HepG2 (cell line): ENCODE data around the gene FITM2. TPM values are rescaled to one million over a fixed set of nuclear protein-coding genes. Genes with fewer than 3 reads are reported as not detected.
A peak's percentile ranks its signal among the peaks of the same experiment; 100 is the strongest.

Experiments
- CENPBD1 ChIP-seq: sonication (generic); formaldehyde crosslinking; IDR thresholded peaks from 2 replicates; pipeline ENCODE4 v1.8.0; 2022; ENCODE audit warnings: missing genetic modification reagents, low read depth, mild to moderate bottlenecking, borderline replicate concordance
- HOXA5 ChIP-seq: sonication (generic); formaldehyde crosslinking; IDR thresholded peaks from 2 replicates; pipeline ENCODE4 v1.4.0; 2020; ENCODE audit warnings: missing genetic modification reagents
- KDM4B ChIP-seq: sonication (generic); formaldehyde crosslinking; IDR thresholded peaks from 2 replicates; pipeline ENCODE4 v1.4.0; 2020; ENCODE audit warnings: missing genetic modification reagents
- NFIC ChIP-seq: IDR thresholded peaks from 2 replicates; pipeline ENCODE4 v1.6.1; 2012; ENCODE audit warnings: mild to moderate bottlenecking, low read length, inconsistent platforms
- NKX3-1 ChIP-seq: sonication (generic); formaldehyde crosslinking; IDR thresholded peaks from 2 replicates; pipeline ENCODE4 v1.5.0; 2020; ENCODE audit warnings: missing genetic modification reagents
- NPAS2 ChIP-seq: sonication (generic); formaldehyde crosslinking; IDR thresholded peaks from 2 replicates; pipeline ENCODE4 v1.8.0; 2022; ENCODE audit warnings: mild to moderate bottlenecking, missing genetic modification reagents, borderline replicate concordance
- POLR2AphosphoS5 ChIP-seq: IDR thresholded peaks from 2 replicates; pipeline ENCODE4 v1.6.1; 2012; ENCODE audit warnings: low read depth, low read length
- RAD21 ChIP-seq: fragments of 450-650 bp; formaldehyde crosslinking; IDR thresholded peaks from 2 replicates; pipeline ENCODE4 v1.5.0; 2020; ENCODE audit warnings: mild to moderate bottlenecking
- TBX3 ChIP-seq: fragments of 450-650 bp; IDR thresholded peaks from 2 replicates; pipeline ENCODE4 v1.6.1; 2017; ENCODE audit warnings: antibody characterized with exemption, mild to moderate bottlenecking, inconsistent platforms, borderline replicate concordance
- THAP11 ChIP-seq: IDR thresholded peaks from 2 replicates; pipeline ENCODE4 v1.6.1; 2016; ENCODE audit warnings: missing biosample characterization, missing genetic modification reagents
- TP53 ChIP-seq: sonication (generic); formaldehyde crosslinking; conservative IDR thresholded peaks from 2 replicates; pipeline ENCODE4 v1.4.0; 2020; ENCODE audit warnings: missing genetic modification reagents
- ZFP82 ChIP-seq: sonication (generic); formaldehyde crosslinking; IDR thresholded peaks from 2 replicates; pipeline ENCODE4 v1.5.1; 2020; ENCODE audit warnings: mild to moderate bottlenecking, missing genetic modification reagents, borderline replicate concordance
- ZNF232 ChIP-seq: sonication (generic); formaldehyde crosslinking; IDR thresholded peaks from 2 replicates; pipeline ENCODE4 v1.4.0; 2020; ENCODE audit warnings: missing genetic modification reagents, borderline replicate concordance
- ZNF33A ChIP-seq: sonication (generic); formaldehyde crosslinking; IDR thresholded peaks from 2 replicates; pipeline ENCODE4 v1.5.1; 2020; ENCODE audit warnings: missing genetic modification reagents, mild to moderate bottlenecking, moderate library complexity, borderline replicate concordance
- ZNF383 ChIP-seq: sonication (generic); formaldehyde crosslinking; IDR thresholded peaks from 2 replicates; pipeline ENCODE4 v1.4.0; 2020; ENCODE audit warnings: missing genetic modification reagents, mild to moderate bottlenecking, borderline replicate concordance
- ZNF432 ChIP-seq: sonication (generic); formaldehyde crosslinking; IDR thresholded peaks from 2 replicates; pipeline ENCODE4 v1.5.0; 2020; ENCODE audit warnings: missing genetic modification reagents, mild to moderate bottlenecking, borderline replicate concordance
- ZNF441 ChIP-seq: sonication (generic); formaldehyde crosslinking; IDR thresholded peaks from 2 replicates; pipeline ENCODE4 v1.7.0; 2021; ENCODE audit warnings: missing genetic modification reagents, borderline replicate concordance
- ZNF660 ChIP-seq: sonication (generic); formaldehyde crosslinking; IDR thresholded peaks from 2 replicates; pipeline ENCODE4 v1.5.1; 2020; ENCODE audit warnings: mild to moderate bottlenecking, low read depth, missing genetic modification reagents, borderline replicate concordance
- polyA plus RNA-seq, 8 experiments: library from polyadenylated mRNA; depleted of rRNA in 3 of 8; stranded (reverse) in 7 of 8; unstranded in 1 of 8; fragments of >200 nt; fragmentation: Illumina TruSeq in 4 of 8; extraction: Trizol in 4 of 8; gene quantifications; 2 replicates each; pipeline versions ENCODE4 v1.2.1 to v1.2.3, GENCODE V29; 2011 to 2016; ENCODE audit warnings: low read depth in 4 of 8, missing spikeins in 1 of 8, mixed read lengths in 1 of 8; ENCODE audit not compliant: insufficient read depth in 1 of 8
- total RNA-seq, 5 experiments: library from RNA; depleted of rRNA; stranded (reverse); fragments of >200 nt; fragmentation: Illumina TruSeq; extraction: Trizol; gene quantifications; 2 replicates each; pipeline ENCODE4 v1.2.3, GENCODE V29; 2016; ENCODE audit warnings: low read depth in 1 of 5
- TF ChIP-seq, protein P1 (sequence below): sonication (generic); formaldehyde crosslinking; IDR thresholded peaks from 2 replicates; pipeline ENCODE4 v1.4.0; 2020; ENCODE audit warnings: missing genetic modification reagents
- TF ChIP-seq, protein P2 (sequence below): sonication (generic); formaldehyde crosslinking; IDR thresholded peaks from 2 replicates; pipeline ENCODE4 v1.4.0; 2020; ENCODE audit warnings: mild to moderate bottlenecking, missing genetic modification reagents
- TF ChIP-seq, protein P3 (sequence below): sonication (generic); formaldehyde crosslinking; IDR thresholded peaks from 2 replicates; pipeline ENCODE4 v1.5.1; 2020; ENCODE audit warnings: missing genetic modification reagents, mild to moderate bottlenecking, borderline replicate concordance

Gene FITM2
- total and polyA plus RNA-seq, 2 of the 13 experiments (the other 11 are each of a cell fraction or from before 2014, with no cell fraction given), result 9.6 to 24.5 TPM

- peak; percentile 15; the same call in 1 of the 2 replicates for TF ChIP-seq ZNF33A
- TF ChIP-seq, protein P1, sequence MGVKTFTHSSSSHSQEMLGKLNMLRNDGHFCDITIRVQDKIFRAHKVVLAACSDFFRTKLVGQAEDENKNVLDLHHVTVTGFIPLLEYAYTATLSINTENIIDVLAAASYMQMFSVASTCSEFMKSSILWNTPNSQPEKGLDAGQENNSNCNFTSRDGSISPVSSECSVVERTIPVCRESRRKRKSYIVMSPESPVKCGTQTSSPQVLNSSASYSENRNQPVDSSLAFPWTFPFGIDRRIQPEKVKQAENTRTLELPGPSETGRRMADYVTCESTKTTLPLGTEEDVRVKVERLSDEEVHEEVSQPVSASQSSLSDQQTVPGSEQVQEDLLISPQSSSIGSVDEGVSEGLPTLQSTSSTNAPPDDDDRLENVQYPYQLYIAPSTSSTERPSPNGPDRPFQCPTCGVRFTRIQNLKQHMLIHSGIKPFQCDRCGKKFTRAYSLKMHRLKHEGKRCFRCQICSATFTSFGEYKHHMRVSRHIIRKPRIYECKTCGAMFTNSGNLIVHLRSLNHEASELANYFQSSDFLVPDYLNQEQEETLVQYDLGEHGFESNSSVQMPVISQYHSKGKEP, result peak; percentile 78; the same call in 1 of the 2 replicates
- no peak; the same call in 1 of the 2 replicates for TF ChIP-seq ZNF432 (CRISPR knock-in tag)
- 0 out of 2 replicates have a peak, but pooled peaks have one; percentile 33 for TF ChIP-seq TBX3
- TF ChIP-seq THAP11 (CRISPR knock-in tag), result peak; percentile 68
- peak; percentile 94 for TF ChIP-seq HOXA5 (CRISPR knock-in tag)
- TF ChIP-seq, protein P2, sequence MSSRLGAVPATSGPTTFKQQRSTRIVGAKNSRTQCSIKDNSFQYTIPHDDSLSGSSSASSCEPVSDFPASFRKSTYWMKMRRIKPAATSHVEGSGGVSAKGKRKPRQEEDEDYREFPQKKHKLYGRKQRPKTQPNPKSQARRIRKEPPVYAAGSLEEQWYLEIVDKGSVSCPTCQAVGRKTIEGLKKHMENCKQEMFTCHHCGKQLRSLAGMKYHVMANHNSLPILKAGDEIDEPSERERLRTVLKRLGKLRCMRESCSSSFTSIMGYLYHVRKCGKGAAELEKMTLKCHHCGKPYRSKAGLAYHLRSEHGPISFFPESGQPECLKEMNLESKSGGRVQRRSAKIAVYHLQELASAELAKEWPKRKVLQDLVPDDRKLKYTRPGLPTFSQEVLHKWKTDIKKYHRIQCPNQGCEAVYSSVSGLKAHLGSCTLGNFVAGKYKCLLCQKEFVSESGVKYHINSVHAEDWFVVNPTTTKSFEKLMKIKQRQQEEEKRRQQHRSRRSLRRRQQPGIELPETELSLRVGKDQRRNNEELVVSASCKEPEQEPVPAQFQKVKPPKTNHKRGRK, result no peak
- TF ChIP-seq ZNF232 (CRISPR knock-in tag), result peak; percentile 95
- TF ChIP-seq TP53, result peak; percentile 92
- TF ChIP-seq ZNF383 (CRISPR knock-in tag), result peak; percentile 94; the same call in 1 of the 2 replicates
- TF ChIP-seq ZFP82 (CRISPR knock-in tag), result peak; percentile 22; the same call in 1 of the 2 replicates
- TF ChIP-seq RAD21 (CRISPR knock-in tag), result peak; percentile 66
- TF ChIP-seq, protein P3, sequence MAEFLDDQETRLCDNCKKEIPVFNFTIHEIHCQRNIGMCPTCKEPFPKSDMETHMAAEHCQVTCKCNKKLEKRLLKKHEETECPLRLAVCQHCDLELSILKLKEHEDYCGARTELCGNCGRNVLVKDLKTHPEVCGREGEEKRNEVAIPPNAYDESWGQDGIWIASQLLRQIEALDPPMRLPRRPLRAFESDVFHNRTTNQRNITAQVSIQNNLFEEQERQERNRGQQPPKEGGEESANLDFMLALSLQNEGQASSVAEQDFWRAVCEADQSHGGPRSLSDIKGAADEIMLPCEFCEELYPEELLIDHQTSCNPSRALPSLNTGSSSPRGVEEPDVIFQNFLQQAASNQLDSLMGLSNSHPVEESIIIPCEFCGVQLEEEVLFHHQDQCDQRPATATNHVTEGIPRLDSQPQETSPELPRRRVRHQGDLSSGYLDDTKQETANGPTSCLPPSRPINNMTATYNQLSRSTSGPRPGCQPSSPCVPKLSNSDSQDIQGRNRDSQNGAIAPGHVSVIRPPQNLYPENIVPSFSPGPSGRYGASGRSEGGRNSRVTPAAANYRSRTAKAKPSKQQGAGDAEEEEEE (CRISPR knock-in tag), result no peak
- no peak for TF ChIP-seq NPAS2 (CRISPR knock-in tag)
- peak; percentile 86; the same call in 1 of the 2 replicates for TF ChIP-seq NKX3-1 (CRISPR knock-in tag)
- no peak for TF ChIP-seq CENPBD1 (CRISPR knock-in tag)
- peak; percentile 69 for TF ChIP-seq KDM4B (CRISPR knock-in tag)
- TF ChIP-seq POLR2AphosphoS5, result peak; percentile 96
- TF ChIP-seq ZNF660, result peak; percentile 94; the same call in 1 of the 2 replicates
- TF ChIP-seq NFIC, result no peak
- TF ChIP-seq ZNF441 (CRISPR knock-in tag), result peak; percentile 83
Measured at GRCh38 chr20:44355498-44356352, 44.7 kb upstream of the FITM2 start, which contains the start of gene HNF4A (continued).
